ENCODE results near the gene PLB1.

GRCh38 chr2:28547223-28547860, 51.5 kb downstream of the PLB1 start:
- no peak for TF ChIP-seq EZH2 (IDR thresholded peaks at IDR 0.05; ENCODE audit: insufficient read depth, poor library complexity, severe bottlenecking)
- no peak for TF ChIP-seq EZH2phosphoT487 (IDR thresholded peaks at IDR 0.05; ENCODE audit: insufficient read depth, low read depth)
